ENCODE measurements around the gene ZNF236.

DNA sequence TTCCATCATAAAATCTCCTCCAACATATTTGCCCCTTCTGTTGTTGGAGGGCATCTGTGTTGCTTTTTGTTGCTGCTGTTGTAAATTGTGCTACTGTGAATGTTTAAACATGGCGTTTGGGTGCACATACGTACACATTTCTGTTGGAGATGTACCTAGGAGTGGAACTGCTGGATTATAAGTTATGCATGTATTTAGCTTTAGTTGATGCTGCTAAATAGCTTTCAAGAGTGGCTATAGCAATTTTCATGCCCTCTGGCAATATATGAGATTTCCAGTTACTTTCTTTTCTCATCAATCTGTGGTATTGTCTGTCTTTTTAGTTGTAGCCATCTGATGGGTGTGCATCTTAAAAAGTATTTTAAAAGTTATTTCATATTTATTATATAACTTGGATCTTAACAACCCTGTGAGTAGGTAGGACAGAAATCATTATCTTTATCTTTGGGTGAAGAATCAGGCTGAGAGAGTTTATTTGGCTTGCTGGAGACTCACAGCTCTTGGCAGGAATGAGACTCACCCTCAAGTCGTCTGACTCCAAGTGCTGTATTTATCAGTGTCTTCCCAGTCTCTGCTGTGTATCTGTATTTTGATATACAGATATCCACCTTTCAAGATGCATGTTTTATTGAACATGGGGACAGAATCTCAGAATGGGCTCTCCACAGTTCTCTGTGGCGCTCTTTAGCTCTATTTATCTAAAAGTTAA is 16.9 kb downstream of the ZNF236 start:
- TF ChIP-seq CTCF (IDR thresholded peaks at IDR 0.05; ENCODE audit: poor library complexity) (no peak), EZH2 (IDR thresholded peaks at IDR 0.05; ENCODE audit: borderline replicate concordance) (no peak), EZH2phosphoT487 (IDR thresholded peaks at IDR 0.05; ENCODE audit: low read depth, severe bottlenecking, unreplicated experiment) (no peak)
